ENCODE results near the gene SGCD.

DNA sequence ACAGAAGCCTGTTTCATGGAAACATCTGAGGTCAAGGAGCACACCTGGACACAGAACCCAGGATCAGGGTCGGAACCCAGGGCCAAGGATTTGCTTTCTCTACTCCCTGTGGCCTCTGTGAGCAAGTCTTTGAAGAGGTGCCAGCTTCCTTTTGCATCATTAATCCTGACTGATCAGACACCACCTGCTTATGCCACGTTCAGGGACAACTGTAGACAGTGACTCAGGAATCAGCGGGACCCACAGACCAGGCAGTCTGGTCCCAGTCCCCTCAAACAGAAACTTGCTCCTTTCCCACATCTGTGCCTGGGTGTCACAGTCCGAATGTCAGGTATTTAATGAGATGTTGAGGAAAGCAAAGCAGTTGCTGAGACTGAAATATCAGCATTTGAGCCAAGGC, 154.8 kb downstream of the SGCD start:
- TF ChIP-seq EZH2 (IDR thresholded peaks at IDR 0.05; ENCODE audit: insufficient read depth, poor library complexity, severe bottlenecking) (no peak), EZH2phosphoT487 (IDR thresholded peaks at IDR 0.05; ENCODE audit: insufficient read depth, low read depth) (no peak)

Data from GM23248 (cell line).